GM12878 (cell line): Measurements from ENCODE around the gene RSPH9. TPM values are rescaled to one million over a fixed set of nuclear protein-coding genes. Genes with fewer than 3 reads are reported as not detected.

Experiments used
- BCL11A ChIP-seq: IDR thresholded peaks from 2 replicates; pipeline ENCODE4 v1.6.1; 2011; ENCODE audit warnings: low read depth, low read length
- CBX5 ChIP-seq: sonication (generic); IDR thresholded peaks from 2 replicates; pipeline ENCODE4 v1.6.1; 2016; ENCODE audit warnings: low read depth, moderate library complexity, mild to moderate bottlenecking, inconsistent platforms
- CUX1 ChIP-seq: IDR thresholded peaks from 2 replicates; pipeline ENCODE4 v1.6.1; 2012; ENCODE audit warnings: improper control_type of control experiment, low read depth, low read length; ENCODE audit not compliant: insufficient replicate concordance
- ESRRA ChIP-seq: IDR thresholded peaks from 2 replicates; pipeline ENCODE4 v1.6.1; 2012; ENCODE audit warnings: mild to moderate bottlenecking, low read length, improper control_type of control experiment
- ETV6 ChIP-seq, 2 experiments: fragments of 450-650 bp in 1 of 2; IDR thresholded peaks in 1 of 2; conservative IDR thresholded peaks in 1 of 2; 2 replicates each; pipeline ENCODE4 v1.6.1; 2014; ENCODE audit warnings: antibody characterized with exemption in 1 of 2, borderline replicate concordance in 1 of 2, low read depth in 1 of 2, mild to moderate bottlenecking in 1 of 2, moderate library complexity in 1 of 2
- GATAD2B ChIP-seq: fragments of 450-650 bp; conservative IDR thresholded peaks from 2 replicates; pipeline ENCODE4 v1.6.1; 2017; ENCODE audit warnings: low read depth, mild to moderate bottlenecking, moderate library complexity
- HDAC2 ChIP-seq: fragments of 200-600 bp; sonication (generic); IDR thresholded peaks from 2 replicates; pipeline ENCODE4 v1.6.1; 2017
- IKZF1 ChIP-seq: fragments of 450-650 bp; conservative IDR thresholded peaks from 2 replicates; pipeline ENCODE4 v1.6.1; 2017; ENCODE audit warnings: antibody characterized with exemption, mild to moderate bottlenecking
- LARP7 ChIP-seq: fragments of 450-650 bp; IDR thresholded peaks from 2 replicates; pipeline ENCODE4 v1.6.1; 2017; ENCODE audit warnings: mild to moderate bottlenecking
- NFYB ChIP-seq: IDR thresholded peaks from 2 replicates; pipeline ENCODE4 v1.6.1; 2011; ENCODE audit warnings: low read depth, mild to moderate bottlenecking, low read length, improper control_type of control experiment, moderate library complexity; ENCODE audit not compliant: insufficient read depth
- PAX5 ChIP-seq: IDR thresholded peaks from 2 replicates; pipeline ENCODE4 v1.6.1; 2011; ENCODE audit warnings: low read depth, low read length, borderline replicate concordance
- POLR2A ChIP-seq: IDR thresholded peaks from 2 replicates; pipeline ENCODE4 v1.6.1; 2011; ENCODE audit warnings: low read depth, mild to moderate bottlenecking, low read length
- POU2F2 ChIP-seq: IDR thresholded peaks from 3 replicates; pipeline ENCODE4 v1.6.1; 2011; ENCODE audit warnings: low read depth, mild to moderate bottlenecking, low read length, borderline replicate concordance
- SIN3A ChIP-seq: IDR thresholded peaks from 2 replicates; pipeline ENCODE4 v1.6.1; 2012; ENCODE audit warnings: low read depth, low read length, improper control_type of control experiment
- SIX5 ChIP-seq: IDR thresholded peaks from 2 replicates; pipeline ENCODE4 v1.6.1; 2011; ENCODE audit warnings: mild to moderate bottlenecking, low read depth, low read length, moderate library complexity; ENCODE audit not compliant: severe bottlenecking
- SKIL ChIP-seq: fragments of 450-650 bp; IDR thresholded peaks from 2 replicates; pipeline ENCODE4 v1.6.1; 2017; ENCODE audit warnings: mild to moderate bottlenecking, low read depth, inconsistent platforms; ENCODE audit not compliant: poor library complexity, severe bottlenecking
- SPI1 ChIP-seq: IDR thresholded peaks from 2 replicates; pipeline ENCODE4 v1.6.1; 2011; ENCODE audit warnings: low read depth, mild to moderate bottlenecking, low read length, moderate library complexity, borderline replicate concordance; ENCODE audit not compliant: insufficient read depth
- STAT1 ChIP-seq: fragments of 450-650 bp; conservative IDR thresholded peaks from 2 replicates; pipeline ENCODE4 v1.6.1; 2014; ENCODE audit warnings: antibody characterized with exemption, mild to moderate bottlenecking
- SUPT20H ChIP-seq: IDR thresholded peaks from 2 replicates; pipeline ENCODE4 v1.6.1; 2011; ENCODE audit warnings: low read depth, mild to moderate bottlenecking, low read length, moderate library complexity, borderline replicate concordance; ENCODE audit not compliant: control insufficient read depth
- ZBTB33 ChIP-seq: fragments of 450-650 bp; IDR thresholded peaks from 2 replicates; pipeline ENCODE4 v1.6.1; 2017; ENCODE audit warnings: mild to moderate bottlenecking
- ZNF207 ChIP-seq: fragments of 450-650 bp; IDR thresholded peaks from 2 replicates; pipeline ENCODE4 v1.6.1; 2014; ENCODE audit warnings: antibody characterized with exemption, mild to moderate bottlenecking, borderline replicate concordance
- ZNF24 ChIP-seq: fragments of 450-650 bp; IDR thresholded peaks from 2 replicates; pipeline ENCODE4 v1.6.1; 2017; ENCODE audit warnings: antibody characterized with exemption, mild to moderate bottlenecking
- polyA plus RNA-seq, 11 experiments: library from polyadenylated mRNA; depleted of rRNA in 4 of 11; unstranded in 6 of 11; stranded (reverse) in 5 of 11; fragments of >200 nt; fragmentation: Nextera tagmentation in 4 of 11; fragmentation: Illumina TruSeq in 1 of 11; extraction: Ambion mirVana in 4 of 11; extraction: Trizol in 1 of 11; gene quantifications; 1 replicate in 1 of 11; 2 replicates in 10 of 11; pipeline versions ENCODE4 v1.2.1 to v1.2.3, GENCODE V29; 2011 to 2016; ENCODE audit warnings: inconsistent platforms in 2 of 11, missing spikeins in 2 of 11, low read depth in 1 of 11
- total RNA-seq, 4 experiments: library from RNA; depleted of rRNA in 3 of 4; stranded (reverse); fragments of >200 nt in 3 of 4; fragmentation: Illumina TruSeq in 1 of 4; extraction: Trizol in 1 of 4; gene quantifications; 2 replicates each; pipeline versions ENCODE4 v1.2.1 to v1.2.3, GENCODE V29; 2013 to 2021

Gene RSPH9
- total and polyA plus RNA-seq, 10 of the 15 experiments (the other 5 are each of a cell fraction or from before 2014, with no cell fraction given), result 0.26 to 0.63 (median 0.36) TPM; not detected in 6

- TF ChIP-seq SKIL, result peak; percentile 39
- TF ChIP-seq SUPT20H, result no peak
- no peak for TF ChIP-seq SIX5
- no peak for TF ChIP-seq SPI1
- TF ChIP-seq GATAD2B, result no peak
- no peak for TF ChIP-seq POLR2A
- TF ChIP-seq POU2F2, result peak; percentile 90; the same call in 2 of the 3 replicates
- no peak for TF ChIP-seq ZBTB33
- TF ChIP-seq LARP7, result no peak
- no peak for TF ChIP-seq CUX1
- peak in 1 of 2 experiments; percentile 75; a peak in 2 of 4 replicates for TF ChIP-seq ETV6 (conservative IDR thresholded peaks at IDR 0.05 in 1 of 2, IDR thresholded peaks at IDR 0.05 in 1 of 2; ENCODE audit: borderline replicate concordance in 1 of 2, low read depth in 1 of 2)
- no peak; the same call in none of the 2 replicates for TF ChIP-seq IKZF1
- 0 out of 2 replicates have a peak, but pooled peaks have one; percentile 20 for TF ChIP-seq PAX5
- TF ChIP-seq SIN3A, result no peak
- TF ChIP-seq ZNF207, result no peak
- no peak for TF ChIP-seq STAT1
- no peak for TF ChIP-seq NFYB
- no peak for TF ChIP-seq HDAC2
- no peak for TF ChIP-seq ESRRA
- TF ChIP-seq ZNF24, result no peak
- peak; percentile 53; the same call in 1 of the 2 replicates for TF ChIP-seq BCL11A
- TF ChIP-seq CBX5, result peak; percentile 85; the same call in 1 of the 2 replicates
Measured at GRCh38 chr6:43715056-43715788, 70.4 kb downstream of the RSPH9 start (continued).
